Retina (tissue), 1 donor: ENCODE measurements around the gene SLC10A1.
"Not testable (repeated sequence)": the region's sequence is repeated elsewhere in the genome, so short reads cannot be mapped to it uniquely, and the experiment has no call there.

Experiments
- DNase-seq: peaks from one replicate; pipeline ENCODE4 v3.0.0-alpha.2; 2016

SLC10A1 gene

DNA sequence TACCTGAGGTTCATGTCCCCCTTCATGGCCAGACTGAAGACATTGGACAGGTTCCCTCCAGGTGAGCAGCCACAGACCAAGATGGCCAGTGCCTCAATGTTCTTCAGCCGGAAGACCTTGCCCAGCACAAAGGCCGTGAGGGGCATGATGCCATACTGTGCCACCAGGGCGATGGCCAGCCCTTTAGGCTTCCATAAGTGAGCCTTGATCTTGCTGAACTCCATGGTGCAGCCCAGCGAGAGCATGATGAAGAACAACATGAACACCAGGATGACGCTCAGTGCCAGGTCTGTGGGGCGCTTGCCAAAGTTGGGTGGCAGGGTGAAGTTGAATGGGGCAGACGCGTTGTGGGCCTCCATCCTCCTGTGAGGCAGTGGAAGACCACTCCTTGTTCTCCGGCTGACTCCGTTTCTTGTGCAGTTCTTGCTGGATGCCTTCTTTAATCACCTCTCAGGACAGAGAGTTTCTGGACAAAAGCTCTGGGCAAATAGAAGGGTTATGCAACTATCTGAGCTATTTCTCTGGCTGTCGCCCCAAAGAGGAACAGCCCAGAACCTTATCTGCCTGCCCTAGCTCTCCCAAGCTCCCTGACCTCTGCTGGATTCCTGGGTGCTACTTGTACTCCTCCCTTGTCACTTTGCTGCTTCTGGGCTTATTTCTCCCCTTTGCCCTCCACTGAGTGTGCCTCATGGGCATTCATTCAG lies at the start of gene SLC10A1:
SLC10A1 (minus strand) TSS at position 445 of the 704 bp plus-strand sequence; CDS start at position 359, 86 bp downstream.
- no peak for DNase-seq

GRCh38 chr14:69845787-69846186 lies 48.7 kb upstream of the SLC10A1 start:
- DNase-seq, result peak; percentile 22

- DNase-seq, result no peak
These were observed 48.1 kb upstream of the SLC10A1 start for GRCh38 chr14:69845050-69845581.

- no peak for DNase-seq
These were observed 47.1 kb upstream of the SLC10A1 start for GRCh38 chr14:69844171-69844570.

DNA sequence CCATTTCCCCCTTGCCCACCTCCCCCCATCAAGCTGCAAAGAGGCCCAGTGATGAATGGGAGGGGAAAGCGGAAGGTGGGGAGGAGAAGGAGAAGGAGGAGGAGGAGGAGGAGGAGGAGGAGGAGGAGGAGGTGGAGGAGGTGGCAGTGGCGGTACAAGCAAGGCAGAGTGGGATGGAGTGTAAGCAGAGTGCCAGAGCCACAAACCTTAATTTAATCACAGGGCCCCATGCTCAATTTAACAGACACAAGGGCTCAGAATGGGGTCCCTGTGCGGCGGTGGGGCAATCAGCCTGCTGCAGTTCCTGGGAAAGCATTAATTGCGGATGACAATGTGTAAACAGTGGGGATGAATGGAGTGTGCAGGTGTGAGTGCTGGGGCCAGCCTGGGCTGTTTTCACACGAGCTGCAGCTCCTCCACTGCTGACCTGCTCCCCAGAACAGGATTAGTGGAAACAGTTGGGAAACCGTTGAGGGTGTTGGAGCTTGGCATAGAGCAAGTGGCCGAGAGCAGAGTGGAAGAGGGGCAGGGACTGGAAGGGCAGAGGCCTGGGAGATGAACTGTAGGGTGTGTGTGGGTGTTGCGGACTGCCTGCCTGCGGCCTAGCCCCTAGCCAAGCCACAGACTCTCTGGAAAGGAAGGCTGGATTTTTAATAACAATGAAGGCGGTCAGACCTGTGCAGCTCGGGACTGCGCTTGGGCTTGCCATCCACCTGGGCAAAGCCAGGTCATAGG lies 45.8 kb upstream of the SLC10A1 start:
- peak; percentile 89 for DNase-seq

DNA sequence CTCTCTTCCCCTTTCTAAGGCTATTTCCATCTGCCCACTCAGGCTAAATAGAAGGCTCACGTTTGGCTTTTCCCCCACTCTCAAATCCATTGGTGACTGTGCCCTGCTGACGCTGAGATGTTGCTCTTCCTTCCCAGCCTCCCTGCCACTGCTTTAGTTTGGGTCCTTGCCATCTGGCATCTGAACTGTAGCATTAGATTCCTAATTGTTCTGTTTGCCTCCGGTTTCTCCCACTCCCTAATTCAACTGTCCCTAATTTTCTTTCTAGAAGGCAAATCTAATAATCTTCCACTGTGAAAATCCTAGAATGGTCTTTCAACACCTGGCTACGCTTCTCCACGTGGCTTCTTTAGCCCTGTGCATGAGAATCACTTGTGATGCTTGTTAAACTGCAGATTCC lies 44.6 kb upstream of the SLC10A1 start:
- peak; percentile 32 for DNase-seq

GRCh38 chr14:69839661-69840060 lies 42.6 kb upstream of the SLC10A1 start:
- DNase-seq, result no peak

- DNase-seq, result no peak
These were observed 41.9 kb upstream of the SLC10A1 start for GRCh38 chr14:69838881-69839416.

- no peak for DNase-seq
These were observed 31.8 kb upstream of the SLC10A1 start for GRCh38 chr14:69828879-69829278.

DNA sequence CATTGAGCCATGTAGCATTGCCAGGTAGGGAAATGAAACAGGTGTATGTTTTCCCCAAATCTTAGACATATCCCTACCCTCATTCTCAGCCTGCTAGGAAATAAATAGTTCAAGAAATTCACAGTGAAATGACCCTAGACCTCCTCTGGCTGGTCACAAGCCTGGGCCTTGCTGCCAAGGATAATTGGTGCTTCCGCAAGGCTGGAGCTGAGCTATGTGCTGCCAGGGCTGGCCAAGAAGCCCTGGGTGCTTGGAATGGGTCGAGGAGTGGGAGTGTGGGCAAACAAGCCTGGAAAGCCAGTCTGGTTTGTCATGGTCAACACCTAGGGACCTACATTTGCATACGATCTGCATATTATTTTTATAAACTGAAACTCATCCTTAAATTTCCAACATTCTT lies 31.3 kb upstream of the SLC10A1 start:
- no peak for DNase-seq

- DNase-seq, result no peak
These were observed 30.5 kb upstream of the SLC10A1 start for GRCh38 chr14:69827560-69827959.

- DNase-seq, result no peak
These were observed 25.4 kb upstream of the SLC10A1 start for GRCh38 chr14:69822456-69822855.

DNA sequence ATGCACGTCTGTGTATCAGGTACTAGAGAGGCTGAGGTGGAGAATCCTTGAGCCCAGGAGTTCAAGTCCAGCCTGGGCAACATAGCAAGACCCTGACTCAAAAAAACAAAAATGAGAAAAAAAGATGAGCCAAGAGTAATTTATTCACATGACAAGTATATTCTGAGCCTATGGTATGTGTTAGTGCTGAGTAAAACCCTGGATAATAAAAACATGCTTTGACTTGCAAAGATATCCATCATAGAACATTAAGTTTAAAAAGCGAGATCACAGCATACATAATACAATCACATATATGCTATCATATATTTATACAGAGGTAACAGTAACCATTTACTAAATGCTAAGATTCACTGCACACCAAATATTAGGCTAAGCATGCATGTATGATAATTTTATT lies 23.9 kb upstream of the SLC10A1 start:
- DNase-seq, result no peak

GRCh38 chr14:69819607-69820006 lies 22.6 kb upstream of the SLC10A1 start:
- peak; percentile 47 for DNase-seq

DNA sequence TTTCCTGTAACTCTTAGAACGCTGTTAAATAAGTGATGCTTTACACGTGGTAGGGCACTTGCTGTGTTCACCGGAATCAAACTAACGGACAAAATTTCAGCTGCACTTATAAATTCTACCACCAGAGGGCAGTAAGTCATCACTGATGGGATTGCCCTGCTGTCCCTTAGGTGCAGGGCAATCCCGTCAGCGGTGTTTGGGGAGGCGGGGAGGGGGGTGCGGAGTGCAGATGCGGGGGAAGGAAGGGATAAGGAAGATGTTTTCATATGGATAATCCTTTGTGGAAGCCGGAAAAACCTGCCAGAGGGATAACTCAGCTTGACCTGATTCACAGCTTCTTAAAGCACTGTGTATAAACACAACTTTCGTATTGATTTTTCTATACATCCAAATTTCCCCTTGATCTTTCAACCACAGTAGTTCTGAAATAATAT lies 21.7 kb upstream of the SLC10A1 start:
- DNase-seq, result peak; percentile 80

DNA sequence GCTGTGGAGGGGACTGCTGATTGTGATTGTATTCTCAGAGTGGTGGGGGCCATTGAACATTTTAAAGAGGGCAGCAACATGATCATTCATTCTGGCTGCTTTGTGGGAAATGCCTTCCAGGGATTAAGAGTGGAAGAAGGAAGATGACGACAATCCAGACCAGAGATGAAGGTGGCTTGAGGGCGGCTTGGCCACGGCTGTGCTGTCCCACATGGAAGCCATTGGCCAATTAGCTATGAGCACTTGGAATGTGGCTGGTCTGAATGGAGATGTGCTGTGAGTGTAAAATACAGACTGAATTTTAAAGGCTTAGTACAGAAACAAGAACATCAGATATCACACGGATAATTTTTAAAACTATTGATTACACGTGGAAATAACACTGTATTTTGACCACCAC lies 19.2 kb upstream of the SLC10A1 start:
- no peak for DNase-seq

DNA sequence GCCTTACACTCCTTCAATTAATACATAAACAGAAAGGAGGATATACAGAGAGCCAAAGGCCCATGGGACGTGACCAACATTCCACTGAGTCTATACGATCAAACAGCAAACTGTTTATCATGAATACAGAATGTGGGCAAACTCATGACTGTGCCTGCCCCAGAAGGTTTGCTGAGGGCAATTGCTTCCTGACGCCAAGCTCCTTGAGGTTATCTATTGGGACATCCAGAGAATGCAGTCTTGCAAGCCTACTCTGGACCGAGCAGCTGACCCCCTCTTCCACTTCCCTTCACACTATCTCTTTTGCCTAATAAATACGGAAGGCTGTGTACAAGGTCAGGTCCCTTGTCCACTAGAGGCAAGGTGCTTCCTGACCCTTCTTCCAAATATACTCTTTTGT lies 18.5 kb upstream of the SLC10A1 start:
- no peak for DNase-seq

GRCh38 chr14:69814397-69814796 lies 17.4 kb upstream of the SLC10A1 start:
- no peak for DNase-seq

- DNase-seq, result not testable (repeated sequence)
These were observed 16.3 kb upstream of the SLC10A1 start for GRCh38 chr14:69813346-69813745.

GRCh38 chr14:69812711-69813110 lies 15.7 kb upstream of the SLC10A1 start:
- DNase-seq, result no peak

- no peak for DNase-seq
These were observed 14.8 kb upstream of the SLC10A1 start for GRCh38 chr14:69811868-69812252.

- no peak for DNase-seq
These were observed 14.3 kb upstream of the SLC10A1 start for GRCh38 chr14:69811227-69811867.
